Measurements from ENCODE around the gene C11orf71.
A peak's percentile ranks its signal among the peaks of the same experiment; 100 is the strongest.

DNA sequence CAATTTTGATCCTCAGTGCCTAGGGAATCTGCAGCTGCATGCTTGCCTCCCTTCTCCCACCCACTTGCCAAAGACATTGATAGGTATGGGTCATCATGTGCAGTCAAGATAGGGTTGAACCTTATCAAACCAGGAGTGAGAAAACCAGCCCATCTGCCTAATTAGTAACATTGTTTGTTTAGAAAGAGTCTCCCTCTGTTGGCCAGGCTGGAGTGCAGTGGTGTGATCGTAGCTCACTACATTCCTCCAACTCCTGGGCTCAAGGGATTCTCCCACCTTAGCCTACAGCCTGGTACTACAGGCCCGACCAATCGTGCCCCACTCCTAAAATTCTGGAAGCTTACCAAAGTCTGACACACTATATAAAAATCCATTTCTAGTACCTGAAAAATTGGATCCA lies 4.6 kb downstream of the C11orf71 start:
- TF ChIP-seq, protein P1, sequence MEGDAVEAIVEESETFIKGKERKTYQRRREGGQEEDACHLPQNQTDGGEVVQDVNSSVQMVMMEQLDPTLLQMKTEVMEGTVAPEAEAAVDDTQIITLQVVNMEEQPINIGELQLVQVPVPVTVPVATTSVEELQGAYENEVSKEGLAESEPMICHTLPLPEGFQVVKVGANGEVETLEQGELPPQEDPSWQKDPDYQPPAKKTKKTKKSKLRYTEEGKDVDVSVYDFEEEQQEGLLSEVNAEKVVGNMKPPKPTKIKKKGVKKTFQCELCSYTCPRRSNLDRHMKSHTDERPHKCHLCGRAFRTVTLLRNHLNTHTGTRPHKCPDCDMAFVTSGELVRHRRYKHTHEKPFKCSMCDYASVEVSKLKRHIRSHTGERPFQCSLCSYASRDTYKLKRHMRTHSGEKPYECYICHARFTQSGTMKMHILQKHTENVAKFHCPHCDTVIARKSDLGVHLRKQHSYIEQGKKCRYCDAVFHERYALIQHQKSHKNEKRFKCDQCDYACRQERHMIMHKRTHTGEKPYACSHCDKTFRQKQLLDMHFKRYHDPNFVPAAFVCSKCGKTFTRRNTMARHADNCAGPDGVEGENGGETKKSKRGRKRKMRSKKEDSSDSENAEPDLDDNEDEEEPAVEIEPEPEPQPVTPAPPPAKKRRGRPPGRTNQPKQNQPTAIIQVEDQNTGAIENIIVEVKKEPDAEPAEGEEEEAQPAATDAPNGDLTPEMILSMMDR (IDR thresholded peaks at IDR 0.05) = peak; percentile 39
- TF ChIP-seq ZFX (IDR thresholded peaks at IDR 0.05; ENCODE audit: borderline replicate concordance) = no peak
